Esophagus muscularis mucosa (tissue), 4 donors: ENCODE results near the gene PDLIM4. TPM values are rescaled to one million over a fixed set of nuclear protein-coding genes. Genes with fewer than 3 reads are reported as not detected.

ENCODE experiments used
- DNase-seq: peaks from one replicate; pipeline ENCODE4 v3.0.0-alpha.2; 2017; ENCODE audit errors: extremely low spot score
- H3K27ac ChIP-seq, 4 donors: fragments of 200-600 bp; sonication (generic); replicated peaks in 1 of 4; 1 replicate in 3 of 4; 2 replicates in 1 of 4; pipeline ENCODE4 v1.5.1; 2016 to 2019; ENCODE audit warnings: mild to moderate bottlenecking in 1 of 4
- H3K27me3 ChIP-seq, 4 donors: fragments of 200-600 bp; sonication (generic); one replicate each; pipeline versions ENCODE4 v1.5.1 to v1.6.0; 2016 to 2019
- H3K36me3 ChIP-seq, 4 donors: fragments of 200-600 bp; sonication (generic); one replicate each; pipeline ENCODE4 v1.5.1; 2016 to 2019
- H3K4me1 ChIP-seq, 4 donors: fragments of 200-600 bp; sonication (generic); one replicate each; pipeline ENCODE4 v1.5.1; 2016 to 2019
- H3K4me3 ChIP-seq, 4 donors: fragments of 200-600 bp; sonication (generic); 1 replicate in 2 of 4; 2 replicates in 2 of 4; pipeline ENCODE4 v1.5.1; 2016 to 2019; ENCODE audit warnings: mild to moderate bottlenecking in 4 of 4, moderate library complexity in 1 of 4
- H3K9me3 ChIP-seq, 4 donors: fragments of 200-600 bp; sonication (generic); 1 replicate in 3 of 4; 2 replicates in 1 of 4; pipeline ENCODE4 v1.5.1; 2016 to 2019
- CTCF ChIP-seq, 3 experiments: fragments of 200-600 bp in 2 of 3; fragments of 450-650 bp in 1 of 3; sonication (generic) in 2 of 3; IDR thresholded peaks; one replicate each; pipeline ENCODE4 v1.5.1; 2017 to 2019; ENCODE audit warnings: antibody characterized with exemption in 3 of 3, mild to moderate bottlenecking in 2 of 3, moderate library complexity in 1 of 3
- EP300 ChIP-seq: sonication (generic); formaldehyde crosslinking; IDR thresholded peaks from one replicate; pipeline ENCODE4 v1.6.1; 2017; ENCODE audit warnings: antibody characterized with exemption
- POLR2A ChIP-seq: fragments of 450-650 bp; IDR thresholded peaks from one replicate; pipeline ENCODE4 v1.6.1; 2017; ENCODE audit warnings: antibody characterized with exemption, moderate library complexity, mild to moderate bottlenecking, low read depth
- POLR2AphosphoS5 ChIP-seq, 2 donors: sonication (generic); formaldehyde crosslinking; IDR thresholded peaks; one replicate each; pipeline ENCODE4 v1.6.1; 2017; ENCODE audit warnings: antibody characterized with exemption in 2 of 2
- WGBS: methylation state at CpG from one replicate; pipeline ENCODE4 v1.1.5; 2018; 5-methylcytosine and 5-hydroxymethylcytosine counted together
- intact Hi-C: fragments of 100-400 bp; cut with DNase I; formaldehyde crosslinking; loops from one replicate; pipeline ENCODE4 v1.15.1; 2023
- total RNA-seq, 4 donors: library from RNA; depleted of rRNA; stranded (reverse); fragments of >200 nt; gene quantifications; one replicate each; pipeline versions ENCODE4 v1.1.0 to v1.2.1, GENCODE V29; 2016

The PDLIM4 gene
- total RNA-seq, 4 donors from 2014 or later, result 59.4 to 199 (median 134) TPM

GRCh38 chr5:132268769-132269551, 11.5 kb downstream of the PDLIM4 start:
- intact Hi-C loops, result no loop called here
- no peaks in the 10 kb centered on the region for H3K9me3 ChIP-seq
- H3K36me3 ChIP-seq, result peaks cover 0 to 71% (median 47%) of the 10 kb centered on the region in 4 donors
- no peaks in the 10 kb centered on the region for H3K27me3 ChIP-seq
- H3K27ac ChIP-seq, result peak overlapping the region; percentile 99 to 100 (median 99)
- WGBS, result 25% methylated on average over 5 of the region's 8 CpGs
- peak; percentile 86 for DNase-seq
- no peak for TF ChIP-seq POLR2AphosphoS5 (IDR thresholded peaks at IDR 0.05)
- TF ChIP-seq EP300, result no peak
- no peak for TF ChIP-seq POLR2A
- TF ChIP-seq CTCF (IDR thresholded peaks at IDR 0.05), result no peak
- no peak overlapping the region for H3K4me3 ChIP-seq
- peaks cover 33 to 86% (median 77%) of the 10 kb centered on the region in 4 donors for H3K4me1 ChIP-seq

GRCh38 chr5:132269635-132270334, 12.3 kb downstream of the PDLIM4 start:
- H3K9me3 ChIP-seq, result no peaks in the 10 kb centered on the region
- peak overlapping the region; percentile 99 to 100 (median 99) for H3K27ac ChIP-seq
- H3K27me3 ChIP-seq, result no peaks in the 10 kb centered on the region
- WGBS, result 56% methylated on average over 2 of the region's 3 CpGs
- intact Hi-C loops, result loop anchor here (5.0 kb wide), 1 partner anchor 32 kb away; no protein-coding TSS in a partner anchor
- TF ChIP-seq POLR2AphosphoS5 (IDR thresholded peaks at IDR 0.05) (no peak), EP300 (no peak), POLR2A (no peak), CTCF (IDR thresholded peaks at IDR 0.05) (no peak)
- DNase-seq, result peak; percentile 68
- H3K4me3 ChIP-seq, result no peak overlapping the region
- peaks cover 0 to 74% (median 47%) of the 10 kb centered on the region in 4 donors for H3K36me3 ChIP-seq
- H3K4me1 ChIP-seq, result peaks cover 24 to 77% (median 69%) of the 10 kb centered on the region in 4 donors

- Histone ChIP-seq H3K4me1 (peaks cover 19 to 72% (median 64%) of the 10 kb centered on the region in 4 donors), H3K4me3 (no peak overlapping the region), H3K36me3 (peaks cover 0 to 74% (median 47%) of the 10 kb centered on the region in 4 donors), H3K27ac (peak overlapping the region; percentile 1 to 100 (median 99)), H3K27me3 (no peaks in the 10 kb centered on the region), H3K9me3 (no peaks in the 10 kb centered on the region)
- WGBS, result 43% methylated on average over 1 of the region's 1 CpG
- intact Hi-C loops, result loop anchor here (5.0 kb wide), 1 partner anchor 33 kb away; no protein-coding TSS in a partner anchor
- DNase-seq, result peak; percentile 91
- TF ChIP-seq POLR2A (no peak), POLR2AphosphoS5 (IDR thresholded peaks at IDR 0.05) (no peak), CTCF (IDR thresholded peaks at IDR 0.05) (no peak), EP300 (no peak)
Measured at GRCh38 chr5:132270335-132270665, 12.8 kb downstream of the PDLIM4 start.

- intact Hi-C loops, result loop anchor here (5.0 kb wide), 1 partner anchor 33 kb away; no protein-coding TSS in a partner anchor
- WGBS, result 92% methylated on average over 6 of the region's 6 CpGs
- DNase-seq, result no peak
- Histone ChIP-seq H3K9me3 (no peaks in the 10 kb centered on the region), H3K27ac (peak overlapping the region; percentile 1 to 100 (median 99)), H3K4me3 (no peak overlapping the region), H3K4me1 (peaks cover 16 to 68% (median 60%) of the 10 kb centered on the region in 4 donors), H3K36me3 (peaks cover 0 to 74% (median 47%) of the 10 kb centered on the region in 4 donors), H3K27me3 (no peaks in the 10 kb centered on the region)
- no peak for TF ChIP-seq POLR2A
- TF ChIP-seq EP300, result no peak
- TF ChIP-seq POLR2AphosphoS5 (IDR thresholded peaks at IDR 0.05), result no peak
- no peak for TF ChIP-seq CTCF (IDR thresholded peaks at IDR 0.05)
Measured at GRCh38 chr5:132270706-132271105, 13.2 kb downstream of the PDLIM4 start.
